GM23338 (cell line): ENCODE measurements around the gene FBRSL1. TPM values are rescaled to one million over a fixed set of nuclear protein-coding genes. Genes with fewer than 3 reads are reported as not detected.

Experiments
- ATAC-seq: fragments of 200-7000 bp; cut with Tn5 transposase; 3 replicates; pipeline ENCODE4 v1.9.1; 2020
- DNase-seq: peaks from one replicate; pipeline ENCODE4 v3.0.0-alpha.2; 2015; ENCODE audit warnings: low spot score
- H2AFZ ChIP-seq: fragments of 200-600 bp; sonication (generic); 2 replicates; pipeline ENCODE4 v1.8.0; 2016; ENCODE audit warnings: antibody characterized with exemption, mild to moderate bottlenecking, moderate library complexity
- H3F3A ChIP-seq: fragments of 200-600 bp; sonication (generic); replicated peaks from 2 replicates; pipeline ENCODE4 v1.8.0; 2017; ENCODE audit warnings: antibody characterized with exemption, mixed run types, low read depth
- H3K27ac ChIP-seq: fragments of 200-600 bp; sonication (generic); 2 replicates; pipeline ENCODE4 v1.6.1; 2016; ENCODE audit warnings: low read depth
- H3K27me3 ChIP-seq: fragments of 200-600 bp; sonication (generic); 2 replicates; pipeline ENCODE4 v1.8.0; 2016; ENCODE audit warnings: mild to moderate bottlenecking, mixed run types, moderate library complexity; ENCODE audit not compliant: insufficient read depth
- H3K36me3 ChIP-seq: fragments of 200-600 bp; sonication (generic); 2 replicates; pipeline ENCODE4 v1.8.0; 2016; ENCODE audit warnings: mild to moderate bottlenecking; ENCODE audit not compliant: insufficient read depth
- H3K4me1 ChIP-seq: fragments of 200-600 bp; sonication (generic); 2 replicates; pipeline ENCODE4 v1.8.0; 2016; ENCODE audit warnings: mild to moderate bottlenecking, moderate library complexity; ENCODE audit not compliant: insufficient read depth
- H3K4me2 ChIP-seq: fragments of 200-600 bp; sonication (generic); 2 replicates; pipeline ENCODE4 v1.7.1; 2017; ENCODE audit warnings: mixed run types
- H3K4me3 ChIP-seq: fragments of 200-600 bp; sonication (generic); 2 replicates; pipeline ENCODE4 v1.6.1; 2016; ENCODE audit warnings: mixed run types
- H3K79me2 ChIP-seq: fragments of 200-600 bp; sonication (generic); replicated peaks from 2 replicates; pipeline ENCODE4 v1.8.0; 2017; ENCODE audit warnings: mild to moderate bottlenecking; ENCODE audit not compliant: insufficient read depth
- H3K9me2 ChIP-seq: fragments of 200-600 bp; sonication (generic); 2 replicates; pipeline ENCODE4 v1.8.0; 2017; ENCODE audit not compliant: insufficient read depth
- H4K20me1 ChIP-seq: fragments of 200-600 bp; sonication (generic); replicated peaks from 2 replicates; pipeline ENCODE4 v1.8.0; 2017; ENCODE audit warnings: mild to moderate bottlenecking; ENCODE audit not compliant: insufficient read depth
- H3K27ac Mint-ChIP-seq: 2 replicates; pipeline ENCODE4 v1.8.0; 2020; ENCODE audit warnings: inconsistent platforms, mild to moderate bottlenecking, moderate library complexity, mixed read lengths
- H3K27me3 Mint-ChIP-seq: 3 replicates; pipeline ENCODE4 v1.8.0; 2022; ENCODE audit warnings: low read depth, mild to moderate bottlenecking, moderate library complexity, mixed read lengths, inconsistent platforms; ENCODE audit not compliant: insufficient read depth, poor library complexity
- H3K36me3 Mint-ChIP-seq: 3 replicates; pipeline ENCODE4 v1.8.0; 2021; ENCODE audit warnings: low read depth, mild to moderate bottlenecking, inconsistent platforms, moderate library complexity, mixed read lengths
- H3K4me1 Mint-ChIP-seq: 3 replicates; pipeline ENCODE4 v1.8.0; 2020; ENCODE audit warnings: mild to moderate bottlenecking, inconsistent platforms, mixed read lengths
- H3K4me3 Mint-ChIP-seq: 3 replicates; pipeline ENCODE4 v1.8.0; 2021; ENCODE audit warnings: moderate library complexity, mild to moderate bottlenecking, inconsistent platforms, mixed read lengths
- H3K9me3 Mint-ChIP-seq: 3 replicates; pipeline ENCODE4 v1.8.0; 2020; ENCODE audit warnings: moderate library complexity, mild to moderate bottlenecking, inconsistent platforms, mixed read lengths
- CREB1 ChIP-seq: fragments of 250-450 bp; sonication (Bioruptor Pico); IDR thresholded peaks from 2 replicates; pipeline ENCODE4 v1.5.0; 2020; ENCODE audit warnings: low read depth, mild to moderate bottlenecking, moderate library complexity
- CTCF ChIP-seq, 2 experiments: fragments of 200-600 bp in 1 of 2; sonication (generic) in 1 of 2; conservative IDR thresholded peaks; 2 replicates each; pipeline versions ENCODE4 v1.5.1 to v1.6.1; 2016 to 2017; ENCODE audit warnings: antibody characterized with exemption in 2 of 2, low read depth in 2 of 2, mild to moderate bottlenecking in 2 of 2, moderate library complexity in 1 of 2
- ETS1 ChIP-seq: IDR thresholded peaks from 2 replicates; pipeline ENCODE4 v1.6.1; 2016; ENCODE audit warnings: antibody characterized with exemption
- JUNB ChIP-seq: IDR thresholded peaks from one replicate; pipeline ENCODE4 v1.6.1; 2016; ENCODE audit warnings: antibody characterized with exemption; ENCODE audit not compliant: unreplicated experiment
- POLR2AphosphoS5 ChIP-seq: IDR thresholded peaks from 2 replicates; pipeline ENCODE4 v1.6.1; 2016; ENCODE audit warnings: antibody characterized with exemption, low read depth
- STAT1 ChIP-seq: IDR thresholded peaks from one replicate; pipeline ENCODE4 v1.6.1; 2016; ENCODE audit warnings: antibody characterized with exemption; ENCODE audit not compliant: unreplicated experiment
- ZNF462 ChIP-seq: fragments of 250-450 bp; sonication (Bioruptor Pico); IDR thresholded peaks from 2 replicates; pipeline ENCODE4 v1.5.0; 2020; ENCODE audit warnings: mild to moderate bottlenecking, moderate library complexity
- polyA plus RNA-seq: library from polyadenylated mRNA; unstranded; fragments of >200 nt; fragmentation: Nextera tagmentation; extraction: Ambion mirVana; gene quantifications from 2 replicates; pipeline ENCODE4 v1.2.1, GENCODE V29; 2016
- total RNA-seq: library from RNA; depleted of rRNA; stranded (reverse); fragments of >200 nt; shearing (Covaris generic); gene quantifications from 2 replicates; pipeline ENCODE4 v1.2.3, GENCODE V29; 2014

Gene FBRSL1
- total and polyA plus RNA-seq, 2 experiments from 2014 or later = 37.8 to 89.8 TPM

- no peak overlapping the region for H2AFZ ChIP-seq
- DNase-seq (no peak), ATAC-seq (no peak)
- no peak for TF ChIP-seq ETS1
- TF ChIP-seq JUNB = no peak
- TF ChIP-seq ZNF462 (CRISPR knock-in tag) = no peak
- TF ChIP-seq CTCF (conservative IDR thresholded peaks at IDR 0.05; ENCODE audit: low read depth in 2 of 2) = no peak
- no peak for TF ChIP-seq CREB1
- no peak for TF ChIP-seq STAT1
- no peak for TF ChIP-seq POLR2AphosphoS5
- Mint-ChIP-seq H3K4me1 (peaks cover 2% of the 10 kb centered on the region; the same call in 2 of the 3 replicates), H3K36me3 (no peaks in the 10 kb centered on the region), H3K4me3 (no peak overlapping the region), H3K27me3 (peaks cover 55% of the 10 kb centered on the region), H3K9me3 (peaks cover 3% of the 10 kb centered on the region), H3K27ac (no peak overlapping the region)
- H3K27me3 ChIP-seq = peaks cover 97% of the 10 kb centered on the region
- no peak overlapping the region for H3K27ac ChIP-seq
- 0 out of 2 replicates have a peak, but pooled peaks cover 11% of the 10 kb centered on the region for H3K4me1 ChIP-seq
- H3K4me2 ChIP-seq = no peak overlapping the region
- H3K9me2 ChIP-seq = peaks cover 3% of the 10 kb centered on the region; the same call in 1 of the 2 replicates
- H3K79me2 ChIP-seq = no peaks in the 10 kb centered on the region
- no peak overlapping the region for H3K4me3 ChIP-seq
- no peaks in the 10 kb centered on the region for H4K20me1 ChIP-seq
- no peaks in the 10 kb centered on the region for H3K36me3 ChIP-seq
- H3F3A ChIP-seq = no peaks in the 10 kb centered on the region
These were observed 56.7 kb downstream of the FBRSL1 start for GRCh38 chr12:132546647-132547046.
